MM.1S (cell line): ENCODE data around the gene ZNF263.

Experiments used
- DNase-seq: peaks from one replicate; pipeline ENCODE4 v3.0.0-alpha.2; 2015
- H2AFZ ChIP-seq: fragments of 300-600 bp; sonication (generic); 2 replicates; pipeline ENCODE4 v1.6.0; 2016; ENCODE audit warnings: antibody characterized with exemption, low read length
- H3F3A ChIP-seq: fragments of 300-600 bp; sonication (generic); 2 replicates; pipeline ENCODE4 v1.6.1; 2016; ENCODE audit warnings: mild to moderate bottlenecking, antibody characterized with exemption, low read length, moderate library complexity, mixed read lengths; ENCODE audit not compliant: insufficient read depth
- H3K27ac ChIP-seq: fragments of 300-600 bp; sonication (generic); 2 replicates; pipeline ENCODE4 v1.5.1; 2016; ENCODE audit warnings: mild to moderate bottlenecking, low read length
- H3K27me3 ChIP-seq: fragments of 300-600 bp; sonication (generic); replicated peaks from 2 replicates; pipeline ENCODE4 v1.6.0; 2016; ENCODE audit warnings: low read length; ENCODE audit not compliant: insufficient read depth
- H3K36me3 ChIP-seq: fragments of 300-600 bp; sonication (generic); replicated peaks from 2 replicates; pipeline ENCODE4 v1.6.1; 2016; ENCODE audit warnings: mild to moderate bottlenecking, low read length, mixed read lengths; ENCODE audit not compliant: insufficient read depth
- H3K4me1 ChIP-seq: fragments of 300-600 bp; sonication (generic); 2 replicates; pipeline ENCODE4 v1.6.1; 2016; ENCODE audit warnings: low read length, mixed read lengths
- H3K4me2 ChIP-seq: fragments of 300-600 bp; sonication (generic); 2 replicates; pipeline ENCODE4 v1.6.0; 2016; ENCODE audit warnings: low read depth, low read length
- H3K4me3 ChIP-seq: fragments of 300-600 bp; sonication (generic); 2 replicates; pipeline ENCODE4 v1.5.1; 2016; ENCODE audit warnings: low read length, mixed read lengths
- H3K79me2 ChIP-seq: fragments of 300-600 bp; sonication (generic); 2 replicates; pipeline ENCODE4 v1.6.1; 2016; ENCODE audit warnings: mixed run types, low read length, mixed read lengths
- H3K9ac ChIP-seq: fragments of 300-600 bp; sonication (generic); 2 replicates; pipeline ENCODE4 v1.6.1; 2016; ENCODE audit warnings: low read length, mixed read lengths
- H3K9me2 ChIP-seq: fragments of 300-600 bp; sonication (generic); replicated peaks from 2 replicates; pipeline ENCODE4 v1.6.1; 2016; ENCODE audit warnings: mild to moderate bottlenecking, low read length, mixed read lengths; ENCODE audit not compliant: insufficient read depth
- H3K9me3 ChIP-seq: fragments of 300-600 bp; sonication (generic); replicated peaks from 2 replicates; pipeline ENCODE4 v1.6.1; 2016; ENCODE audit warnings: mild to moderate bottlenecking, low read length, mixed read lengths; ENCODE audit not compliant: insufficient read depth
- H4K20me1 ChIP-seq: fragments of 300-600 bp; sonication (generic); 2 replicates; pipeline ENCODE4 v1.6.1; 2016; ENCODE audit warnings: mild to moderate bottlenecking, low read length, moderate library complexity, mixed read lengths; ENCODE audit not compliant: insufficient read depth
- EZH2 ChIP-seq: fragments of 300-600 bp; sonication (generic); optimal IDR thresholded peaks from 2 replicates; pipeline ENCODE3; 2017; ENCODE audit warnings: low read depth, mild to moderate bottlenecking, antibody characterized with exemption, low read length, mixed read lengths
- EZH2phosphoT487 ChIP-seq: fragments of 300-600 bp; sonication (generic); IDR thresholded peaks from 2 replicates; pipeline ENCODE4 v1.6.1; 2018; ENCODE audit warnings: antibody characterized with exemption, low read length
- TF ChIP-seq, protein P1 (sequence below): fragments of 300-600 bp; sonication (generic); IDR thresholded peaks from 2 replicates; pipeline ENCODE4 v1.5.1; 2016; ENCODE audit warnings: antibody characterized with exemption, low read length, mixed read lengths

The ZNF263 gene

GRCh38 chr16:3243882-3244281, 39.4 kb upstream of the ZNF263 start:
- no peak overlapping the region for H3K4me3 ChIP-seq
- H3K4me2 ChIP-seq = no peak overlapping the region
- no peak overlapping the region for H3K9ac ChIP-seq
- no peak overlapping the region for H2AFZ ChIP-seq
- H3K79me2 ChIP-seq = no peaks in the 10 kb centered on the region
- H3K9me2 ChIP-seq = no peaks in the 10 kb centered on the region
- no peak for DNase-seq
- H3K4me1 ChIP-seq = no peaks in the 10 kb centered on the region
- H4K20me1 ChIP-seq = no peaks in the 10 kb centered on the region
- TF ChIP-seq EZH2phosphoT487 (no peak), EZH2 (no peak)
- TF ChIP-seq, protein P1, sequence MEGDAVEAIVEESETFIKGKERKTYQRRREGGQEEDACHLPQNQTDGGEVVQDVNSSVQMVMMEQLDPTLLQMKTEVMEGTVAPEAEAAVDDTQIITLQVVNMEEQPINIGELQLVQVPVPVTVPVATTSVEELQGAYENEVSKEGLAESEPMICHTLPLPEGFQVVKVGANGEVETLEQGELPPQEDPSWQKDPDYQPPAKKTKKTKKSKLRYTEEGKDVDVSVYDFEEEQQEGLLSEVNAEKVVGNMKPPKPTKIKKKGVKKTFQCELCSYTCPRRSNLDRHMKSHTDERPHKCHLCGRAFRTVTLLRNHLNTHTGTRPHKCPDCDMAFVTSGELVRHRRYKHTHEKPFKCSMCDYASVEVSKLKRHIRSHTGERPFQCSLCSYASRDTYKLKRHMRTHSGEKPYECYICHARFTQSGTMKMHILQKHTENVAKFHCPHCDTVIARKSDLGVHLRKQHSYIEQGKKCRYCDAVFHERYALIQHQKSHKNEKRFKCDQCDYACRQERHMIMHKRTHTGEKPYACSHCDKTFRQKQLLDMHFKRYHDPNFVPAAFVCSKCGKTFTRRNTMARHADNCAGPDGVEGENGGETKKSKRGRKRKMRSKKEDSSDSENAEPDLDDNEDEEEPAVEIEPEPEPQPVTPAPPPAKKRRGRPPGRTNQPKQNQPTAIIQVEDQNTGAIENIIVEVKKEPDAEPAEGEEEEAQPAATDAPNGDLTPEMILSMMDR = no peak
- peaks cover 56% of the 10 kb centered on the region for H3K27me3 ChIP-seq
- H3K36me3 ChIP-seq = no peaks in the 10 kb centered on the region
- H3K27ac ChIP-seq = no peak overlapping the region
- no peaks in the 10 kb centered on the region for H3F3A ChIP-seq
- H3K9me3 ChIP-seq = no peaks in the 10 kb centered on the region

DNA sequence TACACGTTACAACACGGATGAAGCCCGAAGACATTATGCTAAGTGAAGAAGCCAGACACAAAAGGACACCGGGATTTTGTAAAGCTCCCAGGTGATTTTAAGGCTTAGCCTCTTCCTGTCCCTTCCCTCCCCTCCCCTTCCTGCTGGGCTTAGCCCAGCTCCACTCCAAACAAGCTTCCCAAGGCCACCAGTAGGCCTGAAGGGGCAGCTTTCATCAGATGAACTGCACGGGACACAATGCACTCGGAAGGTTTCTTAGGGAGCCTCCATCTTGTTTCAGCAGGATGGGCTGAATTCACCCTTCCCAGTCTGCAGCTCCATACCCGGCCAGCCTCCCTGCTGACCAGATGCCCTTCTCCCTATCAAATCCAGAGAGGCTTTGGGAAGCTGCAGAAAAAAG, 37.3 kb upstream of the ZNF263 start:
- no peak overlapping the region for H2AFZ ChIP-seq
- no peak overlapping the region for H3K27ac ChIP-seq
- no peak overlapping the region for H3K4me2 ChIP-seq
- no peaks in the 10 kb centered on the region for H3K9me3 ChIP-seq
- no peak overlapping the region for H3K4me3 ChIP-seq
- TF ChIP-seq EZH2phosphoT487 = no peak
- TF ChIP-seq, protein P1 = no peak
- H3F3A ChIP-seq = no peaks in the 10 kb centered on the region
- DNase-seq = no peak
- no peaks in the 10 kb centered on the region for H3K79me2 ChIP-seq
- H4K20me1 ChIP-seq = no peaks in the 10 kb centered on the region
- H3K9me2 ChIP-seq = no peaks in the 10 kb centered on the region
- H3K4me1 ChIP-seq = no peaks in the 10 kb centered on the region
- H3K27me3 ChIP-seq = peaks cover 55% of the 10 kb centered on the region
- H3K9ac ChIP-seq = no peak overlapping the region
- no peaks in the 10 kb centered on the region for H3K36me3 ChIP-seq

GRCh38 chr16:3246876-3247275, 36.4 kb upstream of the ZNF263 start:
- no peak for DNase-seq
- no peak overlapping the region for H3K4me3 ChIP-seq
- no peak overlapping the region for H2AFZ ChIP-seq
- no peaks in the 10 kb centered on the region for H3K9me2 ChIP-seq
- H3K79me2 ChIP-seq = no peaks in the 10 kb centered on the region
- TF ChIP-seq, protein P1 = no peak
- no peak for TF ChIP-seq EZH2
- TF ChIP-seq EZH2phosphoT487 = no peak
- H3K36me3 ChIP-seq = no peaks in the 10 kb centered on the region
- H3K4me1 ChIP-seq = no peaks in the 10 kb centered on the region
- H3K4me2 ChIP-seq = no peak overlapping the region
- no peaks in the 10 kb centered on the region for H3F3A ChIP-seq
- no peak overlapping the region for H3K9ac ChIP-seq
- H4K20me1 ChIP-seq = no peaks in the 10 kb centered on the region
- peaks cover 46% of the 10 kb centered on the region for H3K27me3 ChIP-seq
- no peaks in the 10 kb centered on the region for H3K9me3 ChIP-seq
- no peak overlapping the region for H3K27ac ChIP-seq
